ENCODE measurements around the gene ASB1.

GRCh38 chr2:238403632-238404405 lies 22.9 kb upstream of the ASB1 start:
- TF ChIP-seq CTCF (IDR thresholded peaks at IDR 0.05) (no peak), POLR2A (IDR thresholded peaks at IDR 0.05) (no peak), POLR2AphosphoS5 (IDR thresholded peaks at IDR 0.05) (no peak)
